HepG2 (cell line): ENCODE measurements around the gene CALN1. TPM values are rescaled to one million over a fixed set of nuclear protein-coding genes. Genes with fewer than 3 reads are reported as not detected.

ENCODE experiments used
- ATAC-seq: fragments of 200-7000 bp; cut with Tn5 transposase; 3 replicates; pipeline ENCODE4 v1.9.1; 2020; ENCODE audit warnings: mild to moderate bottlenecking, moderate library complexity
- BruUV-seq: library from RNA; stranded (reverse); fragments of 400-500 nt; replicated peaks from 2 replicates; lab custom pipeline; 2021; lab: Mats Ljungman, UMichigan
- CTCF ChIA-PET: fragments of 300-600 bp; formaldehyde crosslinking; extraction: SDS; loops from one replicate; lab custom pipeline; 2021; ENCODE audit warnings: low total read pairs, inconsistent platforms, low intra/inter-chr PET ratio; lab: Yijun Ruan, JAX
- POLR2A ChIA-PET: fragments of 350-600 bp; sonication (Branson Sonifier 250); formaldehyde crosslinking; loops from one replicate; lab custom pipeline; 2020; ENCODE audit warnings: antibody characterized with exemption, inconsistent platforms; lab: Yijun Ruan, JAX
- DNase-seq: peaks from one replicate; pipeline ENCODE4 v3.0.0-alpha.2; 2015; ENCODE audit warnings: low spot score
- FAIRE-seq: peaks from 3 replicates; lab custom pipeline; 2011; peaks lifted over from hg19 to GRCh38; lab: Jason Lieb, UNC
- H2AFZ ChIP-seq: one replicate; pipeline ENCODE4 v1.6.1; 2011; ENCODE audit warnings: low read length, inconsistent platforms
- H3K27ac ChIP-seq: fragments of 300-600 bp; 3 replicates; pipeline ENCODE4 v1.8.0; 2011; ENCODE audit warnings: mixed run types, mild to moderate bottlenecking, mixed read lengths, low read length, inconsistent platforms; ENCODE audit not compliant: insufficient read depth; ENCODE audit errors: extremely low read length
- H3K27me3 ChIP-seq, 2 experiments: fragments of 200-600 bp in 1 of 2; 2 replicates in 1 of 2; 3 replicates in 1 of 2; pipeline versions ENCODE4 v1.6.0 to v1.8.0; 2011; ENCODE audit warnings: low read length in 2 of 2, mild to moderate bottlenecking in 2 of 2, moderate library complexity in 2 of 2, inconsistent platforms in 1 of 2; ENCODE audit not compliant: insufficient read depth in 2 of 2, control insufficient read depth in 1 of 2
- H3K36me3 ChIP-seq, 2 experiments: fragments of 200-600 bp in 1 of 2; replicated peaks in 1 of 2; 2 replicates in 1 of 2; 3 replicates in 1 of 2; pipeline versions ENCODE4 v1.5.1 to v1.8.0; 2011; ENCODE audit warnings: low read length in 2 of 2, inconsistent platforms in 1 of 2; ENCODE audit not compliant: insufficient read depth in 2 of 2, control insufficient read depth in 1 of 2
- H3K4me1 ChIP-seq: 2 replicates; pipeline ENCODE4 v1.5.1; 2012; ENCODE audit warnings: low read length, inconsistent platforms; ENCODE audit not compliant: insufficient read depth
- H3K4me2 ChIP-seq: 2 replicates; pipeline ENCODE4 v1.6.0; 2011; ENCODE audit warnings: low read depth, low read length, inconsistent platforms
- H3K4me3 ChIP-seq, 3 experiments: fragments of 200-600 bp in 1 of 3; sonication (generic), shearing (Covaris generic) in 1 of 3; replicated peaks in 1 of 3; 2 replicates each; pipeline ENCODE4 v1.5.1; 2011 to 2016; ENCODE audit warnings: low read length in 3 of 3, inconsistent platforms in 2 of 3, low read depth in 2 of 3, mild to moderate bottlenecking in 2 of 3, control low read depth in 1 of 3, mixed read lengths in 1 of 3; ENCODE audit not compliant: insufficient read depth in 1 of 3
- H3K79me2 ChIP-seq: one replicate; pipeline ENCODE4 v1.6.1; 2011; ENCODE audit warnings: low read length, inconsistent platforms; ENCODE audit not compliant: insufficient read depth
- H3K9ac ChIP-seq: 2 replicates; pipeline ENCODE4 v1.6.0; 2011; ENCODE audit warnings: mild to moderate bottlenecking, low read depth, low read length, inconsistent platforms; ENCODE audit not compliant: insufficient read depth
- H3K9me3 ChIP-seq: 2 replicates; pipeline ENCODE4 v1.5.1; 2012; ENCODE audit warnings: mild to moderate bottlenecking, low read length
- H4K20me1 ChIP-seq: 2 replicates; pipeline ENCODE4 v1.6.0; 2011; ENCODE audit warnings: inconsistent platforms, mild to moderate bottlenecking, low read length, moderate library complexity; ENCODE audit not compliant: insufficient read depth
- AGO2 ChIP-seq: fragments of 200-400 bp; formaldehyde crosslinking; optimal IDR thresholded peaks from 2 replicates; pipeline ENCODE3; 2017; ENCODE audit warnings: mild to moderate bottlenecking, low read depth, low read length, moderate library complexity
- CCAR2 ChIP-seq: fragments of 200-400 bp; formaldehyde crosslinking; optimal IDR thresholded peaks from 2 replicates; pipeline ENCODE3; 2018; ENCODE audit warnings: low read depth, mild to moderate bottlenecking, low read length, moderate library complexity
- E2F1 ChIP-seq: sonication (generic); formaldehyde crosslinking; IDR thresholded peaks from 2 replicates; pipeline ENCODE4 v1.5.0; 2020; ENCODE audit warnings: missing genetic modification reagents
- ESRRA ChIP-seq: sonication (generic); formaldehyde crosslinking; IDR thresholded peaks from 2 replicates; pipeline ENCODE4 v1.5.1; 2020; ENCODE audit warnings: mild to moderate bottlenecking, low read depth, missing genetic modification reagents
- FOSL2 ChIP-seq: sonication (generic); formaldehyde crosslinking; IDR thresholded peaks from 2 replicates; pipeline ENCODE4 v1.4.0; 2020; ENCODE audit warnings: missing genetic modification reagents
- MBNL3 ChIP-seq: fragments of 250-450 bp; sonication (Bioruptor Pico); conservative IDR thresholded peaks from 2 replicates; pipeline ENCODE4 v1.8.0; 2022; ENCODE audit warnings: mild to moderate bottlenecking, inconsistent platforms
- NFYB ChIP-seq: sonication (generic); formaldehyde crosslinking; IDR thresholded peaks from 2 replicates; pipeline ENCODE4 v1.4.0; 2020; ENCODE audit warnings: missing genetic modification reagents
- PAX8 ChIP-seq: sonication (generic); formaldehyde crosslinking; IDR thresholded peaks from 2 replicates; pipeline ENCODE4 v1.8.0; 2022; ENCODE audit warnings: mild to moderate bottlenecking, missing genetic modification reagents, borderline replicate concordance
- REL ChIP-seq: sonication (generic); formaldehyde crosslinking; conservative IDR thresholded peaks from 2 replicates; pipeline ENCODE4 v1.8.0; 2022; ENCODE audit warnings: mild to moderate bottlenecking, missing genetic modification reagents, moderate library complexity
- RFX3 ChIP-seq: IDR thresholded peaks from 2 replicates; pipeline ENCODE4 v1.6.1; 2016; ENCODE audit warnings: missing biosample characterization, missing genetic modification reagents
- SUZ12 ChIP-seq: fragments of 150-350 bp; IDR thresholded peaks from 2 replicates; pipeline ENCODE4 v1.6.1; 2014; ENCODE audit warnings: low read depth, low read length
- ZNF337 ChIP-seq: sonication (generic); formaldehyde crosslinking; IDR thresholded peaks from 2 replicates; pipeline ENCODE4 v1.5.1; 2020; ENCODE audit warnings: missing genetic modification reagents, low read depth, mild to moderate bottlenecking, borderline replicate concordance
- ZNF781 ChIP-seq: sonication (generic); formaldehyde crosslinking; IDR thresholded peaks from 2 replicates; pipeline ENCODE4 v1.5.1; 2020; ENCODE audit warnings: borderline replicate concordance, mild to moderate bottlenecking, missing genetic modification reagents; ENCODE audit errors: not compliant biosample characterization
- WGBS: methylation state at CpG from one replicate; pipeline ENCODE4 v1.1.6; 2017; ENCODE audit warnings: low lambda C conversion rate; 5-methylcytosine and 5-hydroxymethylcytosine counted together
- in situ Hi-C: cut with HindIII; loops from 2 replicates; pipeline ENCODE4 v1.10.0; 2017; ENCODE audit warnings: low pct_unique_long_range_greater_than_20kb; ENCODE audit not compliant: extremely low pct_ligation_motif_present
- intact Hi-C: fragments of 100-400 bp; cut with micrococcal nuclease; formaldehyde crosslinking; loops from one replicate; pipeline ENCODE4 v1.10.0; 2022; ENCODE audit not compliant: unreplicated experiment
- polyA plus RNA-seq, 8 experiments: library from polyadenylated mRNA; depleted of rRNA in 3 of 8; stranded (reverse) in 7 of 8; unstranded in 1 of 8; fragments of >200 nt; fragmentation: Illumina TruSeq in 4 of 8; extraction: Trizol in 4 of 8; gene quantifications; 2 replicates each; pipeline versions ENCODE4 v1.2.1 to v1.2.3, GENCODE V29; 2011 to 2016; ENCODE audit warnings: low read depth in 4 of 8, missing spikeins in 1 of 8, mixed read lengths in 1 of 8; ENCODE audit not compliant: insufficient read depth in 1 of 8
- total RNA-seq, 5 experiments: library from RNA; depleted of rRNA; stranded (reverse); fragments of >200 nt; fragmentation: Illumina TruSeq; extraction: Trizol; gene quantifications; 2 replicates each; pipeline ENCODE4 v1.2.3, GENCODE V29; 2016; ENCODE audit warnings: low read depth in 1 of 5
- TF ChIP-seq, protein P1 (sequence below): sonication (generic); formaldehyde crosslinking; IDR thresholded peaks from 2 replicates; pipeline ENCODE4 v1.5.1; 2020; ENCODE audit warnings: missing genetic modification reagents, mild to moderate bottlenecking, borderline replicate concordance

CALN1 gene
- total and polyA plus RNA-seq, 2 of the 13 experiments (the other 11 are each of a cell fraction or from before 2014, with no cell fraction given) = not detected

DNA sequence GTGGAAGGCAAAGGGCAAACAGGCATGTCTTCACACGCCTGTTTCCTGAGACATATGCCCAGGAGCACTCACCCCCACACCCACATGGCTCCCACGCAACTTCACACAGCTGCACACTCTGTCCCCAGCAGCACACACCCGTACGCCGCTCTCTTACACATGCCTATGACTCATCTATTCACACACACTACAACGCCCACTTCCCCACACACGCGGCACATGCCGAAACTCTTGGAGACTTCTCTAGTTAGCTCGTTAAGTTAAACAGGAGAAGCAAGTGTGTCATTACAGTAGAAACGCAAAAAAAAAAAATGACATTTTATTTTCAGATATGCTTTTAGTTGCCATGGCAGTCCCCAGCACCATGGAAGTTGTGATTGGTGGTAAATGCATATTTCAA lies 6.7 kb downstream of the CALN1 start:
- Histone ChIP-seq H3K9me3 (no peaks in the 10 kb centered on the region), H3K27ac (no peak overlapping the region), H4K20me1 (no peaks in the 10 kb centered on the region), H3K36me3 (no peaks in the 10 kb centered on the region), H3K79me2 (no peaks in the 10 kb centered on the region), H3K4me2 (no peak overlapping the region), H3K9ac (no peak overlapping the region), H3K4me1 (no peaks in the 10 kb centered on the region), H2AFZ (no peak overlapping the region), H3K4me3 (no peak overlapping the region), H3K27me3 (peaks cover 6 to 36% of the 10 kb centered on the region in 2 experiments; a peak in 4 of 5 replicates)
- TF ChIP-seq FOSL2 (peak; percentile 37), ESRRA (CRISPR knock-in tag) (no peak)
- CTCF ChIA-PET = no interaction called here
- no peak for ATAC-seq
- FAIRE-seq = no peak
- no peak for DNase-seq
- no TSS peak for BruUV-seq
- intact Hi-C loops (no loop called here), in situ Hi-C loops (no loop called here)
- POLR2A ChIA-PET = no interaction called here
- WGBS = 42% methylated on average over 11 of the region's 11 CpGs

- Histone ChIP-seq H3K9ac (no peak overlapping the region), H2AFZ (no peak overlapping the region), H3K4me1 (no peaks in the 10 kb centered on the region), H3K4me3 (no peak overlapping the region), H3K9me3 (no peaks in the 10 kb centered on the region), H4K20me1 (no peaks in the 10 kb centered on the region), H3K27me3 (peaks cover 6 to 36% of the 10 kb centered on the region in 2 experiments; a peak in 4 of 5 replicates), H3K36me3 (no peaks in the 10 kb centered on the region), H3K4me2 (no peak overlapping the region), H3K27ac (no peak overlapping the region), H3K79me2 (no peaks in the 10 kb centered on the region)
- DNase-seq (no peak), FAIRE-seq (no peak), ATAC-seq (no peak)
- POLR2A ChIA-PET = no interaction called here
- CTCF ChIA-PET = no interaction called here
- intact Hi-C loops = no loop called here
- in situ Hi-C loops = no loop called here
- 2% methylated on average over 4 of the region's 5 CpGs for WGBS
- no TSS peak for BruUV-seq
- TF ChIP-seq ZNF781 (CRISPR knock-in tag) (no peak), AGO2 (no peak), PAX8 (CRISPR knock-in tag) (no peak), CCAR2 (no peak), MBNL3 (no peak), REL (no peak), E2F1 (CRISPR knock-in tag) (no peak), NFYB (CRISPR knock-in tag) (no peak), SUZ12 (no peak), RFX3 (CRISPR knock-in tag) (no peak), ZNF337 (CRISPR knock-in tag) (no peak)
- TF ChIP-seq, protein P1, sequence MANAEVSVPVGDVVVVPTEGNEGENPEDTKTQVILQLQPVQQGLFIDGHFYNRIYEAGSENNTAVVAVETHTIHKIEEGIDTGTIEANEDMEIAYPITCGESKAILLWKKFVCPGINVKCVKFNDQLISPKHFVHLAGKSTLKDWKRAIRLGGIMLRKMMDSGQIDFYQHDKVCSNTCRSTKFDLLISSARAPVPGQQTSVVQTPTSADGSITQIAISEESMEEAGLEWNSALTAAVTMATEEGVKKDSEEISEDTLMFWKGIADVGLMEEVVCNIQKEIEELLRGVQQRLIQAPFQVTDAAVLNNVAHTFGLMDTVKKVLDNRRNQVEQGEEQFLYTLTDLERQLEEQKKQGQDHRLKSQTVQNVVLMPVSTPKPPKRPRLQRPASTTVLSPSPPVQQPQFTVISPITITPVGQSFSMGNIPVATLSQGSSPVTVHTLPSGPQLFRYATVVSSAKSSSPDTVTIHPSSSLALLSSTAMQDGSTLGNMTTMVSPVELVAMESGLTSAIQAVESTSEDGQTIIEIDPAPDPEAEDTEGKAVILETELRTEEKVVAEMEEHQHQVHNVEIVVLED (CRISPR knock-in tag) = no peak
Measured at GRCh38 chr7:72404743-72405142, 7.4 kb downstream of the CALN1 start.
